GM18909 (cell line): ENCODE results near the gene TRIM36.

Experiments used
- ATAC-seq: cut with Tn5 transposase; IDR thresholded peaks from one replicate; pipeline ENCODE4 v1.9.1; 2021; ENCODE audit warnings: mild to moderate bottlenecking; ENCODE audit not compliant: unreplicated experiment, poor library complexity

TRIM36 gene

DNA sequence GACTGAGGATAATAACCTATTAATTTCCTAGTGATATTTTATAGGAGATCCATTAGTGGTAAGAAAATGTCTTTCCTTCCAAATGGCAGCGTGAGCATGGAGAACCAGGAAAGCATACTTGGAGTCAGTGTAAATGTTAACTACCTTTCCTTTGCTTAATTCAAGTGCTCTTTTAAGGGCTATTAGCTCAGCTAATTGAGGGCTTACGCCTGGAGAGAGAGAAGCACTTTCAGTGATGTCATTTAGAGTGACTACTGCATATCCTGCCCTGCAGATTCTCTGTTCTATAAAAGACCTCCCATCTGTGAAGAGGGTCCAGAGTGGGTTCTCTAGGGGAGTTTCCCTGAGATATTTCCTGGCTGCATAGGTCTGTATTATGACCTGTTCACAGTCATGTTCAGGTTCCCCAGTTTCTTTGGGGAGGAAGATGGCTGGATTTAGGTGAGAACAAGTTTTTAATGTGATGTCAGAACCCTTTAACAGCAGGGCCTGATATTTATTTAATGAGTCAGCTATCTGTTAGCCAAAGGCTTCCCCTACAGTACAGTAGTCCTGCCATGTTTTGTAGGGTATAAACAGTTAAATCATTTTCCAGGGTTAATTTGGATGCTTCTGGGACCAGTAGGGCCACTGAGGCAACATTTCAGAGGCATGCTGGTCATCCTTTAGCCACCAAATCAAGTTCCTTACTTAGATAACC lies 89.6 kb downstream of the TRIM36 start:
- no peak for ATAC-seq
